GM12872 (cell line): ENCODE results near the gene OR2T29.
"Not testable (repeated sequence)": the region's sequence is repeated elsewhere in the genome, so short reads cannot be mapped to it uniquely, and the experiment has no call there.

Experiments used
- TF ChIP-seq, protein P1 (sequence below): IDR thresholded peaks from 3 replicates; pipeline ENCODE4 v1.5.1; 2011; ENCODE audit warnings: low read depth, mild to moderate bottlenecking, low read length, moderate library complexity; ENCODE audit not compliant: insufficient read depth

OR2T29 gene

GRCh38 chr1:248562672-248563071 lies at the start of gene OR2T29:
TSS of gene OR2T29 (minus strand) at chr1:248562772. CDS start at chr1:248559491, 3,281 bp downstream.
- TF ChIP-seq, protein P1, sequence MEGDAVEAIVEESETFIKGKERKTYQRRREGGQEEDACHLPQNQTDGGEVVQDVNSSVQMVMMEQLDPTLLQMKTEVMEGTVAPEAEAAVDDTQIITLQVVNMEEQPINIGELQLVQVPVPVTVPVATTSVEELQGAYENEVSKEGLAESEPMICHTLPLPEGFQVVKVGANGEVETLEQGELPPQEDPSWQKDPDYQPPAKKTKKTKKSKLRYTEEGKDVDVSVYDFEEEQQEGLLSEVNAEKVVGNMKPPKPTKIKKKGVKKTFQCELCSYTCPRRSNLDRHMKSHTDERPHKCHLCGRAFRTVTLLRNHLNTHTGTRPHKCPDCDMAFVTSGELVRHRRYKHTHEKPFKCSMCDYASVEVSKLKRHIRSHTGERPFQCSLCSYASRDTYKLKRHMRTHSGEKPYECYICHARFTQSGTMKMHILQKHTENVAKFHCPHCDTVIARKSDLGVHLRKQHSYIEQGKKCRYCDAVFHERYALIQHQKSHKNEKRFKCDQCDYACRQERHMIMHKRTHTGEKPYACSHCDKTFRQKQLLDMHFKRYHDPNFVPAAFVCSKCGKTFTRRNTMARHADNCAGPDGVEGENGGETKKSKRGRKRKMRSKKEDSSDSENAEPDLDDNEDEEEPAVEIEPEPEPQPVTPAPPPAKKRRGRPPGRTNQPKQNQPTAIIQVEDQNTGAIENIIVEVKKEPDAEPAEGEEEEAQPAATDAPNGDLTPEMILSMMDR = not testable (repeated sequence)

- TF ChIP-seq, protein P1 = no peak
These were observed 49.4 kb upstream of the OR2T29 start for GRCh38 chr1:248611883-248612414.

- TF ChIP-seq, protein P1 = no peak
These were observed 47.7 kb upstream of the OR2T29 start for GRCh38 chr1:248610301-248610700.

DNA sequence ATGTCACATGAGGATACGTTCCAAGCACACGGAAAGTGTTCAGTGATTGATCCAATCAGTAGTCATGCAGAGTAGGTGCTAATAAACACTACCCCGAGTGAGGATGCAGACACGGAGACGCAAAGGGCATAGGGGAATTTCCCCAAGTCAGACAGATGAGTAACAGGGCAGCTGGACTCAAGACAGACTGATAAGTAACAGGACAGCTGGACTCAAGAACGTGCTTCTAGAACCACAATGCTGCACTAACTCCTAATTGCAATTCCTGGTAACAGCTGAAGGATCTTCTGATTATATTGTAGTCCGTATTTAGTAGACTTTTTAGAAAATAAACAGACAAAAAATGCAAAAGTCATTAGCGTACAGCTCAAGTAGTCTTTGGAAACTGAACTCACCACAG lies 36.8 kb upstream of the OR2T29 start:
- TF ChIP-seq, protein P1 = no peak

- TF ChIP-seq, protein P1 = no peak
These were observed 35.0 kb upstream of the OR2T29 start, which contains the start of gene OR2T10 for GRCh38 chr1:248597589-248597988. TSS of gene OR2T10 (minus strand) at chr1:248597700. CDS start at chr1:248593768, 3,932 bp downstream.

DNA sequence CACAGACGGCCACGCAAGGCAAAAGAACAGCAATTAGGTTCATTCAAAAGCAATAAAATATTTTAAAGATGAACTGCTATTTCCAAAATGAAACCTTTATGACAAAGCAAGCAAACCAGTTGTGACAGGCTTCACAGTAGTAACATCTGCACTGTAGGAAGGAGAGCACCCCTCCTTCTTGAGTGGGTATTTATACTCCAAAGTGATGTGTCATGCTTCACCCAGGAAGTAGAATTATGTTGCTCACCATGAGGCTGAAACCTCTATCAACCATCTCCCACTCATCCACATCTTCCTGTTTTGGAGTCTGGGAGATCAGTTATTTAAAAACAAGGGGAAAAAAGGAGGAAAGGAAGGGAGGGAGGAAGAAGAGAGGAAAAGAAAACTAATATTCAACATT lies 34.0 kb upstream of the OR2T29 start:
- TF ChIP-seq, protein P1 = no peak

DNA sequence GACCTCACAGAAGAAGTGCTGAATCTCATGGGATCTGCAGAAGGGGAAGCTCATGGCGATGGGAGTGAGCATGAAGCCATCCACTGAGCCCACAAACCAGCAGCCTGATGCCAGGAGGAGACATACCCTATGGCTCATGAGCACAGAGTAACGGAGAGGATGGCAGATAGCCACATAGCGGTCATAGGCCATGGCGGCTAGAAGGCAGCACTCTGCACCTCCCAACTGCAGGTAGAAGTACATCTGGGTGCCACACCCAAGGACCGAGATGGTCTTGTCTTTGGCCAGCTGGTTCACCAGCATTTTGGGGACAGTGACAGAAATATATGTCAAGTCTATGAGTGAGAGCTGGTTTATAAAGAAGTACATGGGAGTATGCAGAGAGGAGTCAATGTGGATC lies 30.7 kb upstream of the OR2T29 start:
- TF ChIP-seq, protein P1 = no peak
